Measurements from ENCODE around the gene NDUFAF8.

The NDUFAF8 gene

GRCh38 chr17:81288715-81289114, 49.6 kb downstream of the NDUFAF8 start:
- H3K4me3 ChIP-seq (ENCODE audit: low read depth, low read length): no peak overlapping the region

- H3K4me3 ChIP-seq (ENCODE audit: low read depth, low read length): no peak overlapping the region
Observed at GRCh38 chr17:81289627-81290026, 50.5 kb downstream of the NDUFAF8 start.

- no peak overlapping the region for H3K4me3 ChIP-seq (ENCODE audit: low read depth, low read length)
Observed at GRCh38 chr17:81290230-81290629, 51.1 kb downstream of the NDUFAF8 start.
